IPS-NIHi7 (cell line): Measurements from ENCODE around the gene IFRD1.

ENCODE experiments used
- DNase-seq: peaks from one replicate; pipeline ENCODE4 v3.0.0; 2012; ENCODE audit warnings: mixed read lengths; ENCODE audit errors: extremely low spot score

Gene IFRD1

GRCh38 chr7:112487457-112488263 lies 37.4 kb downstream of the IFRD1 start:
- no peak for DNase-seq

GRCh38 chr7:112488264-112488552 lies 37.9 kb downstream of the IFRD1 start:
- DNase-seq = no peak

- DNase-seq = no peak
These were observed 41.9 kb downstream of the IFRD1 start for GRCh38 chr7:112492186-112492585.

DNA sequence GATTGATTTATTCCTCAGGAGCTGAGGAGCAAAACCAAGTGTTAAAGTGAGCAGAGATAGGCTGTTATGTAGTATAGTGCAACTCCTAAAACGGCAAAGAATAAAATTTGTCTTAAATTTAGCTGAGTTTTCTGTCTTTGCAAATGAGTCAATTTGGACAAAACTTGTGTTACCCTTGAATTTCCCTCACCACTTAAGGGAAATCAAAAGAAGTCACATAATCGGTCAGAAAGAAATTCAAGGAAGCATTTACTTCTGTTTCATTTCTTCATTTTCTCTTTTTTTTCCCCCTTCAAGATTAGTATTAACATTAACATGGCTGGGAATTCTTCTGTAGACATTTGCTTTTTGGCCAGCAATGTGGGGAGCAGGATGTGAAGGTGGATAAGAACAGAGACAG lies 44.4 kb downstream of the IFRD1 start:
- DNase-seq = no peak

DNA sequence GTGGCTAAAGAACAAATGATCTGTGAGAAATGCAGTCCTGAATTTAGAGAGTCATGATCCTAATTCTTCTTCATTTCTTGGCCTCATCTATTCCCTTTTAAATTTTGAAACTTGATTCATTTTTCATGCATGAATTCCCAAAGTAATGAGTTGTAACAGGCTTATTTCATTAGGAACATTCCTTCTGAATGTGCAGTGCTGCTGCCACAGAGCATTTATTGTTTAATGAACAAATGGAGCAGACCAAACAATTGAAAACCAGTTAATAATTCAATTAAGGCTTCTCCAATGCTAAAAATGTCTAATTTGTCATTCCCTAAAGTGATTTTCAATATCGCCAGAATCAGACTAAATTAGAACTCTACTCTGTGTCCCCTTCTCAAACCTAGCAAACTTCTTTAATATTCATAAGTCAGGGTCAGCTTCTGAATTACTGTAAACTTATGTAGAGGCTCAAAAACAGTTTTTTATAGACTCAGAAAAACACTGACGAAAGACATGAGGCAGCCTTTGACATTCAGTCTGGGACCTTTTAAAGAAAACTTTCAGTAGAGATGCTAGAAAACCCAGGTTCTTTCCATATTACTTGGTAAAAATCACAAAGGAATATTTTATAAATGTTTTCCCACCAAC lies 45.0 kb downstream of the IFRD1 start:
- no peak for DNase-seq

DNA sequence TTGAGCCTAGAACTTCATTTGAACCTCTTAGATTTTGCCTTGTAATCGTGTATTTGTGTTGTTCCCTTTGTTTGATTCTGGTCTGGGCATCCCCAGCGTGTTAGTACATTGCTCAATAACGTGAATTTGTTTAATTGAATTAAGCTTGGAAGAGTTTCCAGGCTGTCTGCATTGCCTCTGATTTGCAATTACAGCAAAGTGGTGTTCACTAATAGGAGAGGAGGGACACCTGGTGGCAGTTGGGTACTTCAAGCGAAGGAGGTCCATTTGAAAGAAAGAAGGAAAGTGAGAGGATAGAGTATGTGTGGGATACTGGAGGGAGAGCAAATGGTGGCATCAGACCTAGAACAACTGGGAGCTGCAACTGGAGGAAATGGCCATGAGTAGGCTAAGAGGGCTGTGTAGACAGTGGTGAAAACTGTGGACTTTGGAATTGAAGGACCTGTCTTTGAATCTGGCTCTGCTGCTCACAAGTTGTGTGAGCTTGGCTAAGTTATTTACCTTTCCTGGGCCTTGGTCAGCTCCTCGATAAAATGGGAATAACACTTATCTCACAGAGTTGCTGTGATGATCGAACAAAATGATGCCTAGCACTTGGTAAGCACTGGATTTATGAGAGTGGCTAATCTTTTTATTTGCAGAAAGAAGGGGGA lies 45.7 kb downstream of the IFRD1 start:
- DNase-seq = peak; percentile 73

GRCh38 chr7:112497481-112497880 lies 47.2 kb downstream of the IFRD1 start:
- no peak for DNase-seq

GRCh38 chr7:112500619-112501018 lies 50.4 kb downstream of the IFRD1 start:
- DNase-seq = no peak

GRCh38 chr7:112501801-112502503 lies 51.7 kb downstream of the IFRD1 start:
- DNase-seq = no peak

GRCh38 chr7:112502700-112503099 lies 52.4 kb downstream of the IFRD1 start:
- no peak for DNase-seq

DNA sequence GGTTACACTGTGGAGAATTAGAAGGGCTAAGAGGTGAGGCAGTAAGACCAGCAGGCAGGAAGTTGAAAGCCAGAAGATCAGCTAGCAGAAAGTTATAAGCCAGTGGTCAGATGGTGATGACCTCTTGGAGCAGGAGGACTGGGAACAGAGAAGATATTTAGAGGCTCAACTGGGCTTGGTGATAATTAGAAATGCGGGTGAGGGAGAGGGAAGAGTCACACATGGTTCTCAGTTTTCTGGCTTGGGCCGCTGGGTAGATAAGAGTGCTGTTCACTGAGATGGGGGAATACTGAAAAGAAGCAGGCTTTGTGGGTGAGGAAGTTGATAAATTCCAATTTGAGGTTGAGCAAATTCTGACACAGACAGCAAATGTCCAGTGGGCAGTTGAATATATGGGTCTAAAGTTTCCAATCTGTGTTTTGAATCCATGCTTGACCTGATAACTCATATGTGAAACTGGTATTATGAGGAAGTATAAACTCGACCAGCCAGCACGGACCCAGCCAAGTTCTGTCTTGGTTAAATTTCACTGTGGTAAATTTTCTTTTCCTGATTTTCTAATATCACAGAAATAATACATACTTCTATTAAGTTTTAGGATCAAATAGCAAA lies 53.2 kb downstream of the IFRD1 start:
- no peak for DNase-seq

- DNase-seq = no peak
These were observed 53.9 kb downstream of the IFRD1 start for GRCh38 chr7:112504093-112504695.

DNA sequence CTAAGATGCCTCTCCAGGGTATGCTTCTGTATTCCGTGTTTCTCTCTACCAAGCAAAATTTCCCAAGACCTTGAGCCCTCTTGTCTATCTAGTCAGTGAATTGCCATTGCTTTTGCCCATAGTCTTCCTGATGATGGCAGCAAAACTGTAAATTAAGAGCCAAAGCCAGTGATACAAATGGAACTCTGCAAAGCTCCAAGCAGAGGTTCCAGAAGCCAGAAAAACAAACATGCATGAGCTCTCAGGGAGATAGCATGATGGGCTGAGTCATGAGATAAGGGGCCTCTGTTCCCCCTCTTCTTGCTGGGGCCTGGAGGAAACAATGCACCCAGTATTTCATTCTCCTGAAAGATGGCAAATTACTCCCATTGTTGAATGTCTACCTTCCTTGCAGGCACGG lies 55.2 kb downstream of the IFRD1 start:
- DNase-seq = no peak

DNA sequence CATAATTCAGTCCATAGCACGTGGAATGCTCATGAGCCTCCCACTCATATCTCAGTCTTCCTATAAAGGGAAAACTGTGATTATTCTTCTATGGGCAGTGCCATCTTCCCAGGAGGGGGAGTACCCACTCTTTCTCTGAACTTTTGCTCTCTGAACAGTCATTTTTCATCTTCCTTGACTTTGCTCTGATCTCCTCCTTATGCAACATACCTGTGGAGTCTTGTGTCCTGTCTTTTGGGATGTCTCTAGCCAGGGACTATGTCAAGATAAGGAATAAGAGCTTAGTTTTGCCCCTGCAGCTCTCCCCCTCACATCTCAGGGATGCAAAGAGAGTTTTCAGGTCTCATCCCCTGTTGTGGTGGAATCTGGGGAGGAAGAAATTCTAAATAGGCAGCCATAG lies 58.1 kb downstream of the IFRD1 start:
- no peak for DNase-seq

- no peak for DNase-seq
These were observed 59.1 kb downstream of the IFRD1 start for GRCh38 chr7:112509402-112509801.

DNA sequence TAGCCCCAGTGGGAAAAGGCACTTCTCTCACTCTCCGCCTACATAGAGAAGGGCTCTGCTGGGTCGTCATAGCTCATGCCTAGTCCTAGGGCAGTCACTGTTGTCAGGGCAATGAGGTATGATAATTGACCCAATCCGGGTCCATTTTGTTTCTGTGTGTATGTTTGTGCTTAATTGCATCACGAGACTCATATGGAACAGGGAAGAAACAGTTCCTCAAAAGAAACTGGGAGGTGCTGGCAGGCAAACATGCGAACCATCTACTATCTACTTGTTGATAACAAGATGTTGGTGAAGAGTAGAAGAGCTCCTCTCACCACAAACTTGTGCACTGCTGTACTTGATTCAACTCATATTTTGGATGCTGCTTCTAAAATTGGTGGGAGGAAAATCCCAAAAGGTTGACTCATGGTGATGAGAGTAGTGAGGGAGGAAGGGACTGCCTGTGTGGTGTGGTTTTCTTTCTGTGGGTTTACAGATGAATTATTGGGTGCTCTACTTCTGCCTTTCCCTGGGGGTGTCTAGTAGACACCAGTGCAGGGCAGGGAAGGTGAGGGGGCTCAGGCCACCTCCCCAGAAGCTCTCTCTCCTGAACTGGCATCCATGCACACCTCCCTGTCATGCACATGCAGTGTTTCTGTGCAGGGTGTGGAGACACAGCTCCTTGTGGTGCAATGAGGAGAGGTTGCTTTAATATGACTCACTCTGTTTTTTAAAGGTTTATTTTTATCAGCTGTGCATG lies 59.9 kb downstream of the IFRD1 start:
- no peak for DNase-seq

DNA sequence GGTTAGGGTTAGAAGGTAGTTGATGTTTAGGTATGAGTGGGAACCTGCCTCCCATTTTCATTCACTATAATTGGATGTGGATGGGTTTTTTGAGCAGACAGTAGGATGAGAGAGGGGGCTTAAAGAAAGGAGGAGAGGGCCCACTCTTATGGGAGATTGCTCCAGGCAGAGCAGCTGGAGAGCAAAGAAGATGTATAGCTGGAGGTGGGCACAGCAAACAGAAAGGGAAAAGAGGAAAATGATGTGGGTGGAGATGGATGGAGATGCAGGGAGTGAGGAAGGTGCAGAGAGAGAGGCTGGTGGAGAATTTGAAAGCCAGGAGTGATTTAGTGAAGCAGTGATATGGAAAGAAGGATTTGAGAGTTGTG lies 60.5 kb downstream of the IFRD1 start:
- no peak for DNase-seq

DNA sequence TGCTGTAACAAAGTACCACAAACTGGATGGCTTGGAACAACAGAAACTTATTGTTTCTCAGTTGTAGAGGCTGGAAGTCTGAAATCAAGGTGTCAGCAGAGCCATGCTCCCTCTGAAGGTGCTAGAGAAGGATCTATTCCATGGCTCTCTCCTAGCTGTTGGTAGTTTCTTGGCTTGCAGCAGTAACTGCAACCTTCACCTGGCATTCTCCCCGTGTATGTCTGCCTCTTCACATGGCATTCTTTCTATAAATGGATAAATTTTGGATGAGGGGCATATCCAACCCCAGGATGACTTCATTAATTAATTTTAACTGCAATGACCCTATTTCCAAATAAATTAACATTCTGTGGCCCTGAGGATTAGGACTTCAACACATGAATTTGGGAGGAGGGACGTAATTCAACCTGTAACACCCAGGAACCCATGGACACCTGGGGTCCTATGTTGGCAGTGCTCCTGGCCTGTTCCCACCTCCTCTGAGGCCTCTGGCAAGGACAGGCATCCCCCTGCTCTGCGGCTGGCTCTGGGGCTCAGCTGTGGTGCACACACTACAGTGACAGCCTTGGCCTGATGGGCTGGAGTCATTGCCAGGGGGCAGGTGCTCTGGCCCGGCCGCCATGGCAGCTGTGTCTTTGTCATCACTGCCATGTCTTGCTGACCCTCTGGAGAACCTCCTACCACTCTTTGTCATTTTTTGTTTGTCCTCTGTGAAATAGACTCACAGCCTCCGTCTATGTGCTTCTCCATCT lies 61.4 kb downstream of the IFRD1 start:
- DNase-seq = no peak

GRCh38 chr7:112512451-112513210 lies 62.4 kb downstream of the IFRD1 start:
- DNase-seq = no peak

GRCh38 chr7:112515989-112516388 lies 65.7 kb downstream of the IFRD1 start:
- no peak for DNase-seq
